ENCODE results near the gene FIGNL2. TPM values are rescaled to one million over a fixed set of nuclear protein-coding genes. Genes with fewer than 3 reads are reported as not detected.

The FIGNL2 gene
- total RNA-seq, 4 donors from 2014 or later, result 1.1 to 2.1 (median 1.3) TPM

DNA sequence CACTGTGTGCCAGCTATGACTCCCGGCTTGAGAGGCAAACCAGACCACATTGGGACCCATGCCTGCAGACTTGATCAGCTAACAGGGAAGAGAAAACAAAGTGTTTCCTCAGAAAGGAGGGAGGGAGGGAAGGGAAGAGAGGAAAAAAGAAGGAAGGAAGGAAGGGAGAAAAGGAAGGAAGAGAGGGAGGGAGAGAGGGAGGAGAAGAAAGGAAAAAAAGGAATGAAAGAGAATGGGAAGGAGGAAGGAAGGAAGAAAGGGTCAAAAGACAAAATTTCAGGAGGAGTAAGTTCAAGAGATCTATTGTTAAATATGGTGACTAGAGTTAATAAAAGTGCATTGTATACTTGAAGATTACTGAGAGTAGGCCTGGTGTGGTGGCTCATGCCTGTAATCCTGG lies 18.9 kb downstream of the FIGNL2 start:
- WGBS, 2 donors, result 67 to 69% methylated on average over 1 of the region's 1 CpG
- DNase-seq (ENCODE audit: low spot score in 2 of 2), result no peak
- no peaks in the 10 kb centered on the region for H3K27me3 ChIP-seq
- H3K4me1 ChIP-seq, result peaks cover 0 to 28% (median 0%) of the 10 kb centered on the region in 4 donors
- no peak overlapping the region for H3K27ac ChIP-seq
- TF ChIP-seq, protein P1, sequence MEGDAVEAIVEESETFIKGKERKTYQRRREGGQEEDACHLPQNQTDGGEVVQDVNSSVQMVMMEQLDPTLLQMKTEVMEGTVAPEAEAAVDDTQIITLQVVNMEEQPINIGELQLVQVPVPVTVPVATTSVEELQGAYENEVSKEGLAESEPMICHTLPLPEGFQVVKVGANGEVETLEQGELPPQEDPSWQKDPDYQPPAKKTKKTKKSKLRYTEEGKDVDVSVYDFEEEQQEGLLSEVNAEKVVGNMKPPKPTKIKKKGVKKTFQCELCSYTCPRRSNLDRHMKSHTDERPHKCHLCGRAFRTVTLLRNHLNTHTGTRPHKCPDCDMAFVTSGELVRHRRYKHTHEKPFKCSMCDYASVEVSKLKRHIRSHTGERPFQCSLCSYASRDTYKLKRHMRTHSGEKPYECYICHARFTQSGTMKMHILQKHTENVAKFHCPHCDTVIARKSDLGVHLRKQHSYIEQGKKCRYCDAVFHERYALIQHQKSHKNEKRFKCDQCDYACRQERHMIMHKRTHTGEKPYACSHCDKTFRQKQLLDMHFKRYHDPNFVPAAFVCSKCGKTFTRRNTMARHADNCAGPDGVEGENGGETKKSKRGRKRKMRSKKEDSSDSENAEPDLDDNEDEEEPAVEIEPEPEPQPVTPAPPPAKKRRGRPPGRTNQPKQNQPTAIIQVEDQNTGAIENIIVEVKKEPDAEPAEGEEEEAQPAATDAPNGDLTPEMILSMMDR (IDR thresholded peaks at IDR 0.05), result no peak
- no peak for TF ChIP-seq EP300 (IDR thresholded peaks at IDR 0.05)
- TF ChIP-seq POLR2A (IDR thresholded peaks at IDR 0.05), result no peak
- no peaks in the 10 kb centered on the region for H3K9me3 ChIP-seq
- H3K36me3 ChIP-seq, result no peaks in the 10 kb centered on the region
- no peak overlapping the region for H3K4me3 ChIP-seq

DNA sequence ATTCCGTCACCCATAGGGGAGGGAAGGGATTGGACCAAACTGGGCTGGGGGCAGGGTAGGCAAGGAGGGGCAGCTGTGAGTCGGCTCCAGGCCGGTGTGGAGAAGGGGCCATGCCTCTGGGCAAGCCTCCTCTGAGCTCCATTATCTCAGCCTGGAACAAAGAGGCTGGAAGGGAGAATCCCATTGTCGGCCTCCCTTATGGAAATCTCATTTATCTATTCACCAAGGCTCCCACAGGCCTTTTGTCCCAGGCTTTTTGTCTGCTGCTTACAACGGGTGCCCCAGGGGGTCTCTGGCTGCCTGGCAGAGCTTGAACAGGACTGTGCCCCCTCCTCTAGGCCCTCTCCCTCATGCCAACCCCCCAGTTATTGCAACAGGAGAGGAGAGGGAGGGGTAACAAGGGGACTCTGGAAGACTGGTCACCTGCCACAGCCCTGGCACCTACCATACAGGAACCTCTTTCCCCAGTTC lies 19.5 kb downstream of the FIGNL2 start:
- Histone ChIP-seq H3K9me3 (no peaks in the 10 kb centered on the region), H3K27ac (no peak overlapping the region), H3K4me3 (no peak overlapping the region), H3K27me3 (no peaks in the 10 kb centered on the region), H3K36me3 (no peaks in the 10 kb centered on the region), H3K4me1 (peaks cover 0 to 28% (median 0%) of the 10 kb centered on the region in 4 donors)
- 46 to 66% methylated on average over 5 of the region's 5 CpGs for WGBS, 2 donors
- TF ChIP-seq, protein P1 (IDR thresholded peaks at IDR 0.05), result no peak
- TF ChIP-seq POLR2A (IDR thresholded peaks at IDR 0.05) (no peak), EP300 (IDR thresholded peaks at IDR 0.05) (no peak)
- DNase-seq (ENCODE audit: low spot score in 2 of 2), result no peak

DNA sequence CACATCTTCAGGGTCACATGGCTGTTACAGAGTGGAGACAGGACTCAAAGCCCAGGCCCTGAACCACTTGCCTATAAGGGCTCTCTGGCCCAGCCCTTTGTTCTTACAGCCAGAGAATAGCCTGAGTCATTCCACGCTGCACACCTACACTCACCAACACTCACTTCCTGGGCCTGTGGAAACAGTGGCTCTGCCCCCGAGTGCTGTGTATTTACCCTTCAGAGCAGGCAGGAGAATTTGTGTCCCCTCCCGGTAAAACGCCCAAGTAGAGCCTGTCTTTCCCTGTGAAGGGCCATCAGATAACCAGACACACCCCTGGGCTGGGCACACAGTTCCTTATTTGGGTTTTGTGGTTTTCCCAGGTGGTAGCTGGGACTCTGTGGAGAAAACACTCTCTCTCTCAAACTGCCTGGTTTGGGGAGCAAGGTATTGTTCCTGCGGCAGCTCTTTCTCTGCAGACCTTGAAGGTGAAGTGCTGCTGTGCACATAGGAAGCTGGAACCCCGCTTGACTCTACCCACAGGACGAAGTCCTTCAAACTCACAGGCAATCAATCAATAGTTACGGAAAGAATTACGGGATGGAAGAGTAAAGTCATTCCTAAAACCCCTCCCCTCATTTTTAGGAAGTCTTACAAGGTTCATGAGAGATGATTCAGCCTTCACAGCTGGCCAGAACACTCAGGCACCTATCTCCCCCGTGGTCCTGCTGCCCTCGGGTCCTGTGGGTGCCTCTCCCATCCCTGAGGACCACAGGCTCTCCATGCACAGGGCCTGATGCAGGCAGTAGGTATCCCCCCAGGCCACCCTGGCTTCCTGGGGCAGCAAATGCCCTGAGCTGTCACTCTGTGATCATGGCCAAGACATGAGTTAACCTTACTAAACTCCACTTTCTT lies 20.3 kb downstream of the FIGNL2 start:
- Histone ChIP-seq H3K27me3 (no peaks in the 10 kb centered on the region), H3K9me3 (no peaks in the 10 kb centered on the region), H3K4me1 (peaks cover 0 to 27% (median 0%) of the 10 kb centered on the region in 4 donors), H3K36me3 (no peaks in the 10 kb centered on the region), H3K4me3 (no peak overlapping the region), H3K27ac (no peak overlapping the region)
- 56 to 59% methylated on average over 11 of the region's 11 CpGs for WGBS, 2 donors
- TF ChIP-seq, protein P1 (IDR thresholded peaks at IDR 0.05), result no peak
- no peak for TF ChIP-seq EP300 (IDR thresholded peaks at IDR 0.05)
- no peak for TF ChIP-seq POLR2A (IDR thresholded peaks at IDR 0.05)
- no peak for DNase-seq (ENCODE audit: low spot score in 2 of 2)

DNA sequence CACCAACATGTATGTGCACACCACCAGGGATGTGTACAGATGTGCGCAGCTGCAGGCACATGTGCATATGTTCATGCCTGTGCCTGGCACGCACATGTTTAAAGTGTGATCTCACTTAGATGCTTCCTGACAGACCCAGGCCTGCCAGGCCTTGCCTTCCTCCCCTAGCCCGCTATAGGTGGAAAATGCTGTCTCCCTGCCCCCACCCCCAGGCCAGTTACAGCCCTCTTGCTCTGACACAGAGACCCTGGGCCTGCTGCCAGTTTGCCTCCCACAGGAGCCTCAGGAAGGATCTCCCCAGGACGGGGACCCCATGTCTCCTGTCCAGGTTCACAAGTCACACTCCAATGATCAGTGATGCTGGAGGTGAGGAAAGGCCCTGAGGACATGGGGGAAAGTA lies 21.6 kb downstream of the FIGNL2 start:
- 57 to 80% methylated on average over 4 of the region's 4 CpGs for WGBS, 2 donors
- peaks cover 0 to 4% (median 0%) of the 10 kb centered on the region in 3 donors for H3K36me3 ChIP-seq
- H3K9me3 ChIP-seq, result no peaks in the 10 kb centered on the region
- no peaks in the 10 kb centered on the region for H3K27me3 ChIP-seq
- H3K27ac ChIP-seq, result no peak overlapping the region
- no peak overlapping the region for H3K4me3 ChIP-seq
- no peak for TF ChIP-seq EP300 (IDR thresholded peaks at IDR 0.05)
- TF ChIP-seq POLR2A (IDR thresholded peaks at IDR 0.05), result no peak
- TF ChIP-seq, protein P1 (IDR thresholded peaks at IDR 0.05), result no peak
- DNase-seq (ENCODE audit: low spot score in 2 of 2), result no peak
- peaks cover 0 to 19% (median 0%) of the 10 kb centered on the region in 4 donors for H3K4me1 ChIP-seq

DNA sequence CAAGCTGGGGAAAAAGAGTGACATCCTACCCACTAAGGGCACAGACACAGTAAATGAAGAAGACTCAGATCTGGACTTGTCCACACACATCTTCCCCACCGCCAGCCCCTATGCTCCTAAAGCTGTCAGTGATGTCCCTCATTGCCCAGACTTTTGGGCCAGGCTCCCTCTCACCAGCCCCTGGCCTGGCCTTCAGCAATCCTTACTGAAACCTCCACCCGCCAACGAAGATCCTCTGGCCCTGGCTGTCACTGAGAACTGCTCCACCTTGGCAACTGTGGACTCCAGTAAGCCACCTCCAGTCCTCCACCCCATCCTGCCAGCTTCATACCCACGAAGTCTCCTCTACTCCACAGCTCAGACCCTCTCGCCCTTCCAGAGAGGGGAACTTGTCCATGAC lies 23.3 kb downstream of the FIGNL2 start:
- H3K4me1 ChIP-seq, result peaks cover 0 to 19% (median 0%) of the 10 kb centered on the region in 4 donors
- 77 to 80% methylated on average over 5 of the region's 5 CpGs for WGBS, 2 donors
- no peak for DNase-seq (ENCODE audit: low spot score in 2 of 2)
- peaks cover 0 to 6% (median 0%) of the 10 kb centered on the region in 3 donors for H3K36me3 ChIP-seq
- no peak overlapping the region for H3K27ac ChIP-seq
- H3K27me3 ChIP-seq, result no peaks in the 10 kb centered on the region
- H3K9me3 ChIP-seq, result no peaks in the 10 kb centered on the region
- TF ChIP-seq, protein P1 (IDR thresholded peaks at IDR 0.05), result no peak
- TF ChIP-seq POLR2A (IDR thresholded peaks at IDR 0.05) (no peak), EP300 (IDR thresholded peaks at IDR 0.05) (no peak)
- no peak overlapping the region for H3K4me3 ChIP-seq

Measured in tibial nerve (tissue), 4 donors.